Tibial nerve (tissue), 4 donors: ENCODE data around the gene TAF4B. TPM values are rescaled to one million over a fixed set of nuclear protein-coding genes. Genes with fewer than 3 reads are reported as not detected.

Source experiments
- DNase-seq, 2 donors: peaks; one replicate each; pipeline ENCODE4 v3.0.0-alpha.2; 2019; ENCODE audit warnings: low spot score in 2 of 2
- H3K27ac ChIP-seq, 4 donors: fragments of 200-600 bp; sonication (generic) in 3 of 4; one replicate each; pipeline ENCODE4 v1.5.1; 2017 to 2019; ENCODE audit warnings: mild to moderate bottlenecking in 1 of 4
- H3K27me3 ChIP-seq, 2 donors: fragments of 200-600 bp; sonication (generic) in 1 of 2; one replicate each; pipeline versions ENCODE4 v1.5.1 to v1.6.0; 2017 to 2019
- H3K36me3 ChIP-seq, 3 donors: fragments of 200-600 bp; sonication (generic); one replicate each; pipeline ENCODE4 v1.5.1; 2018 to 2019
- H3K4me1 ChIP-seq, 4 donors: fragments of 200-600 bp; sonication (generic) in 3 of 4; one replicate each; pipeline ENCODE4 v1.5.1; 2017 to 2019
- H3K4me3 ChIP-seq, 4 donors: fragments of 200-600 bp; sonication (generic) in 3 of 4; one replicate each; pipeline ENCODE4 v1.5.1; 2017 to 2019; ENCODE audit warnings: mild to moderate bottlenecking in 1 of 4, moderate library complexity in 1 of 4
- H3K9me3 ChIP-seq, 4 donors: fragments of 200-600 bp; sonication (generic) in 3 of 4; one replicate each; pipeline ENCODE4 v1.5.1; 2017 to 2019
- CTCF ChIP-seq, 5 experiments: fragments of 200-600 bp in 3 of 5; fragments of 450-650 bp in 2 of 5; sonication (generic) in 3 of 5; IDR thresholded peaks; one replicate each; pipeline ENCODE4 v1.5.1; 2016 to 2019; ENCODE audit warnings: antibody characterized with exemption in 5 of 5, mild to moderate bottlenecking in 3 of 5, moderate library complexity in 2 of 5
- EP300 ChIP-seq, 2 donors: sonication (generic); formaldehyde crosslinking; IDR thresholded peaks; one replicate each; pipeline ENCODE4 v1.6.1; 2017; ENCODE audit warnings: antibody characterized with exemption in 2 of 2, mild to moderate bottlenecking in 1 of 2
- POLR2A ChIP-seq, 2 donors: fragments of 450-650 bp; IDR thresholded peaks; one replicate each; pipeline ENCODE4 v1.6.1; 2017; ENCODE audit warnings: antibody characterized with exemption in 2 of 2, mild to moderate bottlenecking in 2 of 2, moderate library complexity in 2 of 2
- WGBS, 2 donors: methylation state at CpG; one replicate each; pipeline ENCODE4 v1.1.5; 2018; 5-methylcytosine and 5-hydroxymethylcytosine counted together
- total RNA-seq, 4 donors: library from RNA; depleted of rRNA; stranded (reverse); fragments of >200 nt; gene quantifications; one replicate each; pipeline ENCODE4 v1.1.0, GENCODE V29; 2016

TAF4B gene
- total RNA-seq, 4 donors from 2014 or later: 13.7 to 25.5 (median 17.2) TPM

DNA sequence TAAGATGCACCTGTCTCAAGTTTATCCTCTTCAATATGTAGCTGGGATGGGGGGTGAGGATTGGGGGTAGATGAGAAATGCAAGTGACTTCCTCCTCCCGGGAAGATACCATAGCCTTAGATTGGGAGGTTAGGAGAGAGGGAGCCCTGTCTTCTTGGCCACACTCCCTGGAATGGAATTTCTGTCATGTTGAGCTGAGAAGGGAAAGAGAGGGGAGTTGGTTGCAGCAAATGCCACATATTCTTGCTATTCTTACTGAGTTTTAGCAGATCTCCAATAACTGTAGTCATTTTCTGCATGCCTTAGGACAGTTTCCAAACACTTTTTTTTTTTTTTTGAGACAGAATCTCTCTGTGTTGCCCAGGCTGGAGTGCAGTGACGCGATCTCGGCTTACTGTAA is 35.9 kb downstream of the TAF4B start:
- 67 to 77% methylated on average over 4 of the region's 4 CpGs for WGBS, 2 donors
- TF ChIP-seq POLR2A (IDR thresholded peaks at IDR 0.05) (no peak), EP300 (IDR thresholded peaks at IDR 0.05) (no peak), CTCF (IDR thresholded peaks at IDR 0.05) (no peak)
- H3K27me3 ChIP-seq: no peaks in the 10 kb centered on the region
- H3K4me1 ChIP-seq: no peaks in the 10 kb centered on the region
- peaks cover 0 to 8% (median 0%) of the 10 kb centered on the region in 3 donors for H3K36me3 ChIP-seq
- H3K4me3 ChIP-seq: no peak overlapping the region
- no peaks in the 10 kb centered on the region for H3K9me3 ChIP-seq
- H3K27ac ChIP-seq: no peak overlapping the region
- no peak for DNase-seq

DNA sequence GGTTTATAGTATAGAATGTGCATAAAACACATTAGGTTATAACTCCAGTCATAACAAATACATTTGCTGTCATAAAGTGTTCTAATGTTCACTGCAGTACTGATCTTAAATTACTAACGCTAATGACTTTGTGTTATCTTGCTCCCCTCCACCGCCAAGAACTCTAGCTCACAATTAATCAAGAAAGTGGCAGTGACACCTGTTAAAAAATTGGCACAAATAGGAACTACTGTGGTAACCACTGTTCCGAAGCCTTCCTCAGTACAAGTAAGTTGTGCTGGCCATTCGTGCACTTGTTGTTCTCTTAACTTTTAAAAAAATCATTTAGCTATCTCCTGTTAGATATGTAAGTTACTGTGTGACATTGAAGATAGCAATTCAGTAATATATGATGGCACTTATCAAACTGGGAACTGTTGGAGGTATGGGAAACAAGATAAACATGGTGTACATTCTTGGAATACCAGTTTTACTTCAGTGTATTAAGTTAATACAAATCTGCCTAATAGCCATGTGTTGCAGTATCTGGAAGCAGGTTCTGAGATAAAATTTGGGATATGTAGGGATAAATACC is 41.2 kb downstream of the TAF4B start:
- no peaks in the 10 kb centered on the region for H3K4me1 ChIP-seq
- no peak for DNase-seq
- 93 to 94% methylated on average over 4 of the region's 4 CpGs for WGBS, 2 donors
- H3K4me3 ChIP-seq: no peak overlapping the region
- no peak overlapping the region for H3K27ac ChIP-seq
- no peaks in the 10 kb centered on the region for H3K27me3 ChIP-seq
- TF ChIP-seq CTCF (IDR thresholded peaks at IDR 0.05) (no peak), EP300 (IDR thresholded peaks at IDR 0.05) (no peak), POLR2A (IDR thresholded peaks at IDR 0.05) (no peak)
- H3K9me3 ChIP-seq: no peaks in the 10 kb centered on the region
- peaks cover 0 to 25% (median 0%) of the 10 kb centered on the region in 3 donors for H3K36me3 ChIP-seq

- Histone ChIP-seq H3K9me3 (no peaks in the 10 kb centered on the region), H3K27me3 (no peaks in the 10 kb centered on the region), H3K36me3 (peaks cover 0 to 25% (median 0%) of the 10 kb centered on the region in 3 donors), H3K27ac (no peak overlapping the region), H3K4me3 (no peak overlapping the region), H3K4me1 (no peaks in the 10 kb centered on the region)
- WGBS, 2 donors: 89 to 90% methylated on average over 4 of the region's 4 CpGs
- DNase-seq: no peak
- TF ChIP-seq POLR2A (IDR thresholded peaks at IDR 0.05) (no peak), CTCF (IDR thresholded peaks at IDR 0.05) (no peak), EP300 (IDR thresholded peaks at IDR 0.05) (no peak)
These were observed 42.2 kb downstream of the TAF4B start for GRCh38 chr18:26268454-26268853.

- WGBS, 2 donors: 89 to 95% methylated on average over 14 of the region's 14 CpGs
- Histone ChIP-seq H3K4me3 (no peak overlapping the region), H3K4me1 (no peaks in the 10 kb centered on the region), H3K9me3 (no peaks in the 10 kb centered on the region), H3K27ac (no peak overlapping the region), H3K36me3 (peaks cover 0 to 43% (median 0%) of the 10 kb centered on the region in 3 donors), H3K27me3 (no peaks in the 10 kb centered on the region)
- no peak for DNase-seq
- no peak for TF ChIP-seq CTCF (IDR thresholded peaks at IDR 0.05)
- no peak for TF ChIP-seq EP300 (IDR thresholded peaks at IDR 0.05)
- no peak for TF ChIP-seq POLR2A (IDR thresholded peaks at IDR 0.05)
These were observed 45.8 kb downstream of the TAF4B start for GRCh38 chr18:26271917-26272549.

DNA sequence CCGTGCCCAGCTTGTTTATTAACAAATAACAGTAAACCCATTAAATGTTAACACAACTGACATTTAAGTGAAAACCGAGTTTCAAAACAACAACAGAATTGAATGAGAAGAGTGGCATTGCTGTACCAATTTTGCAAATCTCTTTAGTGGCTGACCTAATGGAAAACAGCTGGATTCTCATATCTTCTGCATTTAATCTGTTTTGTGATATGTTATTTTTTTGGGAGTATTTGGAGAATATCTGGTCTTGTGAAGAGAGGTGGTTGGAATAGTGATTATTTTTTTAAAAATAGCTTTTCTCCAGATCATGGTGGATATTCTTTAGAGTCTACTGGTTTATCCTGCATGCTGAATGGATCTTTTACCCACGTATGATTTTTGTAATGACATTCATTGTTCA is 51.1 kb downstream of the TAF4B start:
- H3K36me3 ChIP-seq: peaks cover 0 to 70% (median 0%) of the 10 kb centered on the region in 3 donors
- H3K27me3 ChIP-seq: no peaks in the 10 kb centered on the region
- WGBS, 2 donors: 66 to 83% methylated on average over 3 of the region's 3 CpGs
- no peak overlapping the region for H3K4me3 ChIP-seq
- no peak overlapping the region for H3K27ac ChIP-seq
- no peak for DNase-seq
- TF ChIP-seq POLR2A (IDR thresholded peaks at IDR 0.05) (no peak), EP300 (IDR thresholded peaks at IDR 0.05) (no peak), CTCF (IDR thresholded peaks at IDR 0.05) (no peak)
- no peaks in the 10 kb centered on the region for H3K4me1 ChIP-seq
- H3K9me3 ChIP-seq: peaks cover 0 to 11% (median 3%) of the 10 kb centered on the region in 4 donors
